Limb (tissue), 2 donors: ENCODE results near the gene PCDH15.
A peak's percentile ranks its signal among the peaks of the same experiment; 100 is the strongest.

Source experiments
- DNase-seq, 2 donors: peaks; one replicate each; pipeline ENCODE4 v3.0.0-alpha.2; 2016; ENCODE audit errors: extremely low spot score in 2 of 2

Gene PCDH15

GRCh38 chr10:54131833-54132232, 669.2 kb downstream of the PCDH15 start:
- DNase-seq: no peak

- DNase-seq: no peak
Measured at GRCh38 chr10:54130394-54130793, 670.6 kb downstream of the PCDH15 start.

GRCh38 chr10:54125098-54125747, 675.8 kb downstream of the PCDH15 start:
- no peak for DNase-seq

GRCh38 chr10:54124209-54124885, 676.7 kb downstream of the PCDH15 start:
- no peak for DNase-seq

- DNase-seq: no peak
Measured at GRCh38 chr10:54120806-54121205, 680.2 kb downstream of the PCDH15 start.

- no peak for DNase-seq
Measured at GRCh38 chr10:54108961-54109360, 692.1 kb downstream of the PCDH15 start.

- no peak for DNase-seq
Measured at GRCh38 chr10:54096892-54097291, 704.1 kb downstream of the PCDH15 start.

- DNase-seq: no peak
Measured at GRCh38 chr10:54094321-54094720, 706.7 kb downstream of the PCDH15 start.

GRCh38 chr10:54091237-54091636, 709.8 kb downstream of the PCDH15 start:
- DNase-seq: no peak

- no peak for DNase-seq
Measured at GRCh38 chr10:54081950-54082349, 719.1 kb downstream of the PCDH15 start.

- no peak for DNase-seq
Measured at GRCh38 chr10:54067361-54067760, 733.7 kb downstream of the PCDH15 start.

GRCh38 chr10:54066646-54067045, 734.4 kb downstream of the PCDH15 start:
- no peak for DNase-seq

GRCh38 chr10:54065106-54065505, 735.9 kb downstream of the PCDH15 start:
- DNase-seq: no peak

- no peak for DNase-seq
Measured at GRCh38 chr10:54064215-54064614, 736.8 kb downstream of the PCDH15 start.

GRCh38 chr10:54063514-54063913, 737.5 kb downstream of the PCDH15 start:
- DNase-seq: no peak

GRCh38 chr10:54060572-54060971, 740.5 kb downstream of the PCDH15 start:
- DNase-seq: no peak

- no peak for DNase-seq
Measured at GRCh38 chr10:54057357-54057756, 743.7 kb downstream of the PCDH15 start.

- DNase-seq: no peak
Measured at GRCh38 chr10:54026340-54026739, 774.7 kb downstream of the PCDH15 start.

GRCh38 chr10:54011117-54011516, 789.9 kb downstream of the PCDH15 start:
- no peak for DNase-seq

GRCh38 chr10:54010337-54010933, 790.6 kb downstream of the PCDH15 start:
- no peak for DNase-seq

GRCh38 chr10:54009672-54010071, 791.4 kb downstream of the PCDH15 start:
- DNase-seq: no peak

GRCh38 chr10:54002077-54002476, 799.0 kb downstream of the PCDH15 start:
- DNase-seq: no peak

- DNase-seq: peak in 1 of 2 donors; percentile 35
Measured at GRCh38 chr10:53997953-53998352, 803.1 kb downstream of the PCDH15 start.
